ENCODE results near the gene VSIG10L2. TPM values are rescaled to one million over a fixed set of nuclear protein-coding genes. Genes with fewer than 3 reads are reported as not detected.
A peak's percentile ranks its signal among the peaks of the same experiment; 100 is the strongest.

VSIG10L2 gene
- polyA plus RNA-seq, 2 of the 4 experiments (the other 2 are of a cell fraction), result not detected

- Histone ChIP-seq H3K27ac (peak overlapping the region; percentile 78 to 81), H3K4me1 (0 out of 3 replicates have a peak, but pooled peaks cover 5% of the 10 kb centered on the region), H3K9me3 (no peaks in the 10 kb centered on the region), H3K4me3 (peak overlapping the region; percentile 88), H3K4me2 (peak overlapping the region; percentile 86)
- 56% methylated on average over 20 of the region's 20 CpGs for WGBS (ENCODE audit: missing lambda C conversion rate)
- CTCF ChIA-PET, result interaction anchor here (0.9 to 2.5 kb wide), 2 partner anchors 19 to 21 kb away, joined by 3 to 5 read pairs; no protein-coding TSS in a partner anchor
- ATAC-seq, result peak; percentile 60 to 64; a peak in 5 of 6 replicates
- TF ChIP-seq RNF2 (IDR thresholded peaks at IDR 0.05; ENCODE audit: borderline replicate concordance, low read depth), result no peak
- no peak for TF ChIP-seq SREBF2 (IDR thresholded peaks at IDR 0.05)
- no peak for TF ChIP-seq FOSB (CRISPR knock-in tag; IDR thresholded peaks at IDR 0.05)
- TF ChIP-seq KDM5A (IDR thresholded peaks at IDR 0.05), result no peak
- DNase-seq (ENCODE audit: low read depth in 1 of 2, low spot score in 1 of 2), result no peak
- POLR2A ChIA-PET, result interaction anchor here (1.2 to 1.4 kb wide), 2 partner anchors 15 kb away, joined by 4 to 21 read pairs; partner anchors contain the start of gene HYLS1
- FAIRE-seq, result no peak
Observed at GRCh38 chr11:125902277-125902926, 43.4 kb upstream of the VSIG10L2 start.

GRCh38 chr11:125902927-125903710, 42.7 kb upstream of the VSIG10L2 start, which contains the start of gene PUS3:
Gene PUS3 (minus strand): TSS chr11:125903206. CDS start chr11:125896284, 6,922 bp downstream.
- Histone ChIP-seq H3K4me3 (peak within 1 kb of the TSS; percentile 88), H3K27ac (peak within 1 kb of the TSS; percentile 78 to 81), H3K4me1 (0 out of 3 replicates have a peak, but pooled peaks cover 5% of the 10 kb centered on the region), H3K9me3 (no peaks in the 10 kb centered on the region), H3K4me2 (peak within 1 kb of the TSS; percentile 86)
- WGBS (ENCODE audit: missing lambda C conversion rate), result 4% methylated on average over 25 of the region's 31 CpGs
- FAIRE-seq (no peak), ATAC-seq (peak; percentile 95 to 97), DNase-seq (ENCODE audit: low read depth in 1 of 2, low spot score in 1 of 2) (peak; percentile 76 to 80)
- ChIA-PET POLR2A (interaction anchor here (0.6 to 1.4 kb wide), 5 partner anchors 15 to 309 kb away, joined by 3 to 21 read pairs (median 4); partner anchors contain the start of genes FAM118B and HYLS1), CTCF (interaction anchor here (0.9 to 2.5 kb wide), 3 partner anchors 19 to 213 kb away, joined by 3 to 5 read pairs (median 4); no protein-coding TSS in a partner anchor)
- TF ChIP-seq POLR2A (IDR thresholded peaks at IDR 0.05; ENCODE audit: low read length) (peak; percentile 53), ZFP36 (IDR thresholded peaks at IDR 0.05; ENCODE audit: borderline replicate concordance, partially characterized antibody) (no peak), REST (IDR thresholded peaks at IDR 0.05) (peak; percentile 88), KDM5A (IDR thresholded peaks at IDR 0.05) (no peak), JUN (IDR thresholded peaks at IDR 0.05) (peak in 1 of 2 experiments; percentile 38; a peak in 1 of 5 replicates), CHD4 (IDR thresholded peaks at IDR 0.05; ENCODE audit: borderline replicate concordance) (no peak), JUNB (IDR thresholded peaks at IDR 0.05) (no peak), HMGXB4 (CRISPR knock-in tag; IDR thresholded peaks at IDR 0.05; ENCODE audit: borderline replicate concordance) (no peak), MAFK (IDR thresholded peaks at IDR 0.05; ENCODE audit: partially characterized antibody) (no peak), RFX5 (IDR thresholded peaks at IDR 0.05) (no peak), HOXA7 (CRISPR knock-in tag; IDR thresholded peaks at IDR 0.05) (no peak), EHMT2 (IDR thresholded peaks at IDR 0.05; ENCODE audit: low read depth) (0 out of 2 replicates have a peak, but pooled peaks have one; percentile 60), ESRRA (IDR thresholded peaks at IDR 0.05; ENCODE audit: borderline replicate concordance, low read length) (no peak), CEBPB (IDR thresholded peaks at IDR 0.05) (no peak), NR3C1 (IDR thresholded peaks at IDR 0.05) (no peak)
